ENCODE measurements around the gene GABRA4. TPM values are rescaled to one million over a fixed set of nuclear protein-coding genes. Genes with fewer than 3 reads are reported as not detected.

The GABRA4 gene
- total RNA-seq, 6 experiments from 2014 or later: not detected

GRCh38 chr4:47010912-47011446 is 17.6 kb upstream of the GABRA4 start:
- DNase-seq: no peak
- no peaks in the 10 kb centered on the region for H3K9me3 Mint-ChIP-seq
- no peak overlapping the region for H3K4me3 Mint-ChIP-seq
- no peak overlapping the region for H3K27ac Mint-ChIP-seq
- no peaks in the 10 kb centered on the region for H3K4me1 Mint-ChIP-seq (ENCODE audit: low read depth)
- no peaks in the 10 kb centered on the region; the same call in 1 of the 2 replicates for H3K27me3 Mint-ChIP-seq (ENCODE audit: insufficient read depth)
- H3K36me3 Mint-ChIP-seq (ENCODE audit: low read depth): no peaks in the 10 kb centered on the region
- TF ChIP-seq CTCF (IDR thresholded peaks at IDR 0.05): no peak

- H3K27me3 Mint-ChIP-seq (ENCODE audit: insufficient read depth): no peaks in the 10 kb centered on the region; the same call in 1 of the 2 replicates
- no peaks in the 10 kb centered on the region for H3K9me3 Mint-ChIP-seq
- no peak overlapping the region for H3K27ac Mint-ChIP-seq
- no peaks in the 10 kb centered on the region for H3K4me1 Mint-ChIP-seq (ENCODE audit: low read depth)
- H3K36me3 Mint-ChIP-seq (ENCODE audit: low read depth): no peaks in the 10 kb centered on the region
- no peak overlapping the region for H3K4me3 Mint-ChIP-seq
- TF ChIP-seq CTCF (IDR thresholded peaks at IDR 0.05): no peak
- no peak for DNase-seq
These were observed 17.0 kb upstream of the GABRA4 start for GRCh38 chr4:47010347-47010911.

- TF ChIP-seq CTCF (IDR thresholded peaks at IDR 0.05): peak; percentile 50
- H3K4me1 Mint-ChIP-seq (ENCODE audit: low read depth): no peaks in the 10 kb centered on the region
- no peak overlapping the region for H3K27ac Mint-ChIP-seq
- DNase-seq: peak; percentile 6
- H3K4me3 Mint-ChIP-seq: no peak overlapping the region
- no peaks in the 10 kb centered on the region for H3K9me3 Mint-ChIP-seq
- no peaks in the 10 kb centered on the region for H3K27me3 Mint-ChIP-seq (ENCODE audit: insufficient read depth)
- no peaks in the 10 kb centered on the region for H3K36me3 Mint-ChIP-seq (ENCODE audit: low read depth)
These were observed 9.2 kb upstream of the GABRA4 start for GRCh38 chr4:47002580-47002979.

GRCh38 chr4:47000406-47000805 is 7.0 kb upstream of the GABRA4 start:
- no peak for TF ChIP-seq CTCF (IDR thresholded peaks at IDR 0.05)
- no peak overlapping the region for H3K4me3 Mint-ChIP-seq
- H3K27me3 Mint-ChIP-seq (ENCODE audit: insufficient read depth): no peaks in the 10 kb centered on the region
- H3K36me3 Mint-ChIP-seq (ENCODE audit: low read depth): no peaks in the 10 kb centered on the region
- no peaks in the 10 kb centered on the region for H3K9me3 Mint-ChIP-seq
- H3K27ac Mint-ChIP-seq: no peak overlapping the region
- H3K4me1 Mint-ChIP-seq (ENCODE audit: low read depth): no peaks in the 10 kb centered on the region
- no peak for DNase-seq

- Mint-ChIP-seq H3K4me1 (ENCODE audit: low read depth) (no peaks in the 10 kb centered on the region), H3K27me3 (ENCODE audit: insufficient read depth) (0 out of 2 replicates have a peak, but pooled peaks cover 2% of the 10 kb centered on the region), H3K27ac (no peak overlapping the region), H3K9me3 (no peaks in the 10 kb centered on the region), H3K36me3 (ENCODE audit: low read depth) (no peaks in the 10 kb centered on the region), H3K4me3 (no peak overlapping the region)
- TF ChIP-seq CTCF (IDR thresholded peaks at IDR 0.05): no peak
- DNase-seq: no peak
These were observed 6.2 kb upstream of the GABRA4 start for GRCh38 chr4:46999566-46999965.
